ENCODE data around the gene FOXJ1. TPM values are rescaled to one million over a fixed set of nuclear protein-coding genes. Genes with fewer than 3 reads are reported as not detected.

Gene FOXJ1
- total RNA-seq, 1 donor from 2014 or later = not detected

DNA sequence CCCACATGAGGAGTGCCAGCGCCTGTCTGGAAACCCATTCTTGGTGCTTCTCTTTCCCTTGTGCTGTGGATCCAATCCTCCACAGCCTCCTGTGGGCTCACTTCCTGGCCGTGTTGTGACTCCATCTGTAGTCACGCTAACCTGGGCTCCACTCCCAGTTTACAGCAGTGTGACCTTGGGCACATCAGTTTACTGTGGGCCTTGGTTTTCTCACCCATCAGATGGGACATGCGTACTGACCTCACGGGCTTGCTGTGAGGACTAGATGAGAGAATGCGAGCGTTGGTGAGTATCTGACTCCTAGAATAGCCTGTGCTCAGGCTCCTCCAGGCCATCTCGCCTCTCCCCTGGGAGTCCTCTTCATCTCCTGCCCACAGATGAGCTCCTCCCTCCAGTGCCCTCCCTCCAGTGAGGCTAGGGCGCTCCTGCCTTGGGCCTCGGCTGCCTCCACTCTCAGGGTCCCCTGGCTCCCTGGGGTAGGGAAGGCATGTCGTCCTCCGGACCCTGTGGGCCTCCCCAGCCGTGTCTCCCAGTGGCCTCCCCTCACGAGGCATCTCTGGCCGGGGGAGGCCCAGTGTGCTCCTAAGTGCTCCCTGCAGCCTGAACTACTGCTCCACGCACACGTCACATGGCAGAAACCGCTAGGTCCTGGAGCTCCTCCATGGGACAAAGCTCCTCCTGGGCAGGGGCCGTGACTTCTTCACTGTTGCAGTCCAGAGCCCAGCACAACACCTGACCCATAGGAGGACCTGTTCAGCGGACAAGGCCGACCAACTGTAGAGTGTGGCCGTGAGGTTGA is 5.2 kb upstream of the FOXJ1 start:
- intact Hi-C loops (cut with DNase I) = no loop called here
- ATAC-seq (ENCODE audit: poor library complexity) = no peak
- DNase-seq = no peak

DNA sequence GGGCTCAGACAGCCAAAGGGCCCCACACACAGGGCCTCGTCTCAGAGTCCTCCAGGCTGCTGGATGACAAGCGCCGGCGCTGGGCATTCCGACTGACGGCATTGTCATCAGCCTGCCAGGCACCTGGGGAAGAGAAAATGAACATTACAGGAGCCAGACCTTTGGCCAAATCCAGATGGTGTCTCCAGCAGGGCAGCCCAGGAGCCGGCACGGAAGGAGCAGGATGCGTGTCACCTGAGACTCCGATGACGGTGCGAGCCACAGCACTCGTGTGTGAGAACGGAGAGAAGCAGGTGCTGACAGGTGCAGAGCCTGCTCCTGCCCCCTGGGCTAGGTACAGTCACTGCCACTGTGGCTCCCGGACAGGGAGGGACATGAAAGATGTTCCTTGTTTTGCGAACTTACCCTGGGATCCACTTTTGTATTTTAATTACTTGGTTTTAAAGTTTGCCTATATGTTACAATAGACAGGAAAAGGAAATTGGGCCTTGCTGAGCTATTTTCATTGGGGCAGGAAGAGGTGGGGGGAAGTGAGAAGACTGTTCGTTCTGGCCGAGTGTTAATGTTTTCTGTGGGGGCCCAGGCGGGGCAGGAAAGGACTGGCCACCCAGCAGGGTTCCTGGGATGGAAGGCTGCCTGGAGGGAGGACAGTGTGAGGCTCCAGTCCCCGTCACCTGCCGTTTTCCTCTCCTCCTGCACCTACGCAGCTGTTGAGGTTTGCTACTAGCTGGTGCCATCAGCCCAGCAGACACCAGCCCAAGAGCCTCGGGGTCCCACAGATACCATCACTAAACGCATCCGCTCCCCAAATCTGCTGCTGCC is 4.4 kb upstream of the FOXJ1 start:
- ATAC-seq (ENCODE audit: poor library complexity) = no peak
- intact Hi-C loops (cut with DNase I) = no loop called here
- DNase-seq = no peak

DNA sequence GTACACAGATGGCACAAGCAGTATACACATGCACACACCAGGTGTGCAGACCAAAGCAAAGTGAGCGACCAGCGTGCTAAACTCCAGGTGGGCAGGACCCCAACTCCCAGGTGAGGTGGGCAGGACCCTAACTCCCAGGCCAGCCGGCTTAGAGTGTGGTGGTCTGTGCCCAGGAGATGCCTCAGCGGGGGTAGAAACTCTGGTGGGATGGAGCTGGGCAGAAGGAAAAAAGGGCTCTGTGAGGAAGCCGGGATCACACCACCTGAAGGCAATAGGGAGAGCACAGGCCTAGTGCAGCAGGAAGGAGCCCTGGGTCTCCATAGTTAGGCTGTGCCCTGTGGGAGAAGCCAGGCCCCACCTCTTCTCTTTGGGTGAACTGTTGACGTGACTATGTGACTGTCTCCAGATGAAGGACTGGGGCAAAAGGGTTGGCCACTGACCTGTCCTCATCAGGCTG is 1.6 kb upstream of the FOXJ1 start:
- DNase-seq = no peak
- no peak for ATAC-seq (ENCODE audit: poor library complexity)
- intact Hi-C loops (cut with DNase I) = no loop called here

- no peak for ATAC-seq (ENCODE audit: poor library complexity)
- no peak for DNase-seq
- intact Hi-C loops (cut with DNase I) = no loop called here
Observed at GRCh38 chr17:76142039-76142584, 1.1 kb upstream of the FOXJ1 start.

- intact Hi-C loops (cut with DNase I) = no loop called here
- no peak for DNase-seq
- ATAC-seq (ENCODE audit: poor library complexity) = no peak
Observed at GRCh38 chr17:76140661-76141211, 309 bp downstream of the FOXJ1 start.

- no peak for DNase-seq
- ATAC-seq (ENCODE audit: poor library complexity) = no peak
- intact Hi-C loops (cut with DNase I) = no loop called here
Observed at GRCh38 chr17:76139801-76140660, 1.0 kb downstream of the FOXJ1 start.

GRCh38 chr17:76138896-76139752 is 1.9 kb downstream of the FOXJ1 start:
- ATAC-seq (ENCODE audit: poor library complexity) = no peak
- no peak for DNase-seq
- intact Hi-C loops (cut with DNase I) = no loop called here

DNA sequence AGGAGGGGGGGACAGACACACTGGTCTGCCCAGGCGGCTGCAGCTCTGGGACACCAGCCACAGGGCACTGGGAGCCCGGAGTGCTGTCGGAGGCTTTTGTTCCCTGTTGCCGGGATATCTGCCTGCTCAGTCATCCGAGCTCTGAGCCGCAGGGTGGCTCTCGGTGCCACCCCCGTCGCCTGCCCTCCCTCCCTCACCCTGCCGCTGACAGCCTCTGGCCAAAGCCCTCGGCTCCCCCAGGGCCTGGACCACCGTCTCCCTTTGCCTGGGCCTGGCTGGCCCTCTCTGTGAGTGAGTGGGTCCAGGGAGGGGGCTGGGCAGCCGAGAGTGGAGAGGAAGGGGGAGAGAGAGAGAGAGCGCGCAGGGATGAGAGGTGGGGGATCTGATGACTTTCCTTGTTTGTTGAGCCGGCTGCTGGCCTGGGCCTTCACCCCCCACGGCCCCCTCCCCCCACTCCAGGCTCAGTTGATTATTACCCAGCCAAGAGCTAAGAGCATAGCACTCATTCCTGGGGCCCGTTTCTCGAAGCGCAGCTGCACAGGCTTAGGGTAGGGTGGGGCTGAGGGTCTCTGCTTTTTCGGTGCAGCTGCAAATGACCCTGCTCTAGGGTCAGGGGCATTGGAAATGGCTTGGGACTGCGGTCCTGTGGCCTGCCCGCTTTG is 2.7 kb downstream of the FOXJ1 start:
- intact Hi-C loops (cut with DNase I) = no loop called here
- ATAC-seq (ENCODE audit: poor library complexity) (no peak), DNase-seq (no peak)

DNA sequence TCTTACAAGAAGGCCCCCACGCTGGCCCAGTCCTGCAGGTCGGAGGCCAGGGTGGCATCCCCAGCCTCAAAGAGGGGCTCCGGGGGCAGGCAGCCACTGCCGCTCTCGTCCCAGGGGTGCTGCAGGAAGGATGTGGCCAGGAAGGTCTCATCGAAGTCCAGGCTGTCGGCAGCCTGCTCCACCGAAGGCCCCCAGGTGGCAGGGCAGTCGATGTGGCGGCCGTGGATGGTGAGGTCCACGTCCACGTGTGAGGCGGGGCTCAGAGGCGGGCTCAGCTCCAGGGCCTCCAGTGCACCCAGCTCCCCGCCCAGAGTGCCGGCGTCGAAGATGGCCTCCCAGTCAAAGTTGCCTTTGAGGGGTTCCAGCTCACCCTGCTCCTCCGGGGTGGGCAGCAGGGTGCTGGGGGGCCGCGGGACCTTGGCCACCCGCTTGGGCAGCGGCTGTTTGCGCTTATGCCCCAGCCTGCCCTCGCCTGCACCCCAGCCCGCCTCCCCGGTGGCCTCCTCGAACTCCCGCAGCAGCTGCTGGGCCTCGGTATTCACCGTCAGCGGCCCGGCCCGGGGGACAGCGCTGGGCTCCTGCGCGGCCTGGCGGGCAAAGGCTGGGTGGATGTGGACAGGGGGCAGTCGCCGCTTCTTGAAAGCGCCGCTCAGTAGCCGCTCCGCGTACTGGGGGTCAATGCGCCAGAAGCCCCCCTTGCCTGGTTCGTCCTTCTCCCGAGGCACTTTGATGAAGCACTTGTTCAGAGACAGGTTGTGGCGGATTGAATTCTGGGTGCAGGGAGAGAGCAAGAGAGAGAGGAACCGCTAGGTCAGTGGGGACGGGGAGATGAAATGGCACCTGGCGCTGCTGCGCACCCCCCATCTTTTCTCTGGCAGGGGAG is 3.5 kb downstream of the FOXJ1 start:
- DNase-seq (no peak), ATAC-seq (ENCODE audit: poor library complexity) (no peak)
- intact Hi-C loops (cut with DNase I) = no loop called here

GRCh38 chr17:76137001-76137350 is 4.1 kb downstream of the FOXJ1 start:
- intact Hi-C loops (cut with DNase I) = no loop called here
- no peak for DNase-seq
- no peak for ATAC-seq (ENCODE audit: poor library complexity)

DNA sequence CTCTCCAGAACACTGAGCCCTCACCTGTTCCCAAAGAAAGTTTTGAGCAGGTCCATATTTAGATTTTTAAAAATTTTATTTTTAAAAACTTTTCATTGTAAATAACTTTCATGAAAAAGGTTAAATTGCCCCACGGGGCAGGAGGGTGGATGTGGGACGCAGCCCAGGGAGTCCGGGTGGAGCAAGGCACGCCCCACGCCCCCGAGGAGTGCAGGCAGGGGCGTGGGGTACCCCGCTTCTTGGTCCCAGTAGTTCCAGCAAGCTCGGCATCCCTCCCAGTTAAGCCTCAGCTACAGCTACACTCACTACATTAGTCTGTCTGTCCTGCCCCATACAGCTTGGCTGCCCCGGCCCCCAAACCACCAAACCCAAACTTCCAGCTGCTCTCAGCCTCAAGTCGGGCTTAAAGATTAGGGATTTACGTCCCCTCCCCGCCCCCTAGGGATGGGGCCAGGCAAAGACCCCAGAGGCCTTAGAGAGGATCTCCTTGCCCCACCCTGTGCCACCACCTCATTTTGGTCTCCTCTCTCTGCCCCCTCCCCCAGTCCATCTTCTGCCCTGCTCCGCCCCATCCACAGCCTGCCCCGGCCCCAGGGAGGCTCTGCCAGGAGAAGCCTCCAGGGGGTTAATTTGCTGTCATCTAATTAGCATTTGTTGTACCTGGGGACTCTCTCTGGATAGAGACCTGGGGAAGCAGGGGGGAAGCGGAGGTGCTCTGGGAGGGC is 4.6 kb downstream of the FOXJ1 start:
- no peak for ATAC-seq (ENCODE audit: poor library complexity)
- intact Hi-C loops (cut with DNase I) = no loop called here
- no peak for DNase-seq

- no peak for DNase-seq
- ATAC-seq (ENCODE audit: poor library complexity) = no peak
- intact Hi-C loops (cut with DNase I) = no loop called here
Observed at GRCh38 chr17:76135810-76136188, 5.2 kb downstream of the FOXJ1 start.

- DNase-seq (no peak), ATAC-seq (ENCODE audit: poor library complexity) (no peak)
- intact Hi-C loops (cut with DNase I) = no loop called here
Observed at GRCh38 chr17:76134911-76135809, 5.9 kb downstream of the FOXJ1 start.

- no peak for ATAC-seq (ENCODE audit: poor library complexity)
- intact Hi-C loops (cut with DNase I) = no loop called here
- no peak for DNase-seq
Observed at GRCh38 chr17:76132574-76133338, 8.3 kb downstream of the FOXJ1 start.
